Mammary epithelial cell (primary cell): Measurements from ENCODE around the gene TBC1D22A.

ENCODE experiments used
- CTCF ChIP-seq, 2 donors: IDR thresholded peaks in 1 of 2; conservative IDR thresholded peaks in 1 of 2; 2 replicates each; pipeline ENCODE4 v1.5.1; 2011 to 2012; ENCODE audit warnings: inconsistent platforms in 2 of 2, low read length in 2 of 2, mild to moderate bottlenecking in 2 of 2, control low read depth in 1 of 2, low read depth in 1 of 2; ENCODE audit not compliant: insufficient read depth in 1 of 2; ENCODE audit errors: extremely low read depth in 1 of 2
- EZH2 ChIP-seq: IDR thresholded peaks from 2 replicates; pipeline ENCODE4 v1.6.1; 2012; ENCODE audit warnings: low read length, inconsistent platforms, borderline replicate concordance

DNA sequence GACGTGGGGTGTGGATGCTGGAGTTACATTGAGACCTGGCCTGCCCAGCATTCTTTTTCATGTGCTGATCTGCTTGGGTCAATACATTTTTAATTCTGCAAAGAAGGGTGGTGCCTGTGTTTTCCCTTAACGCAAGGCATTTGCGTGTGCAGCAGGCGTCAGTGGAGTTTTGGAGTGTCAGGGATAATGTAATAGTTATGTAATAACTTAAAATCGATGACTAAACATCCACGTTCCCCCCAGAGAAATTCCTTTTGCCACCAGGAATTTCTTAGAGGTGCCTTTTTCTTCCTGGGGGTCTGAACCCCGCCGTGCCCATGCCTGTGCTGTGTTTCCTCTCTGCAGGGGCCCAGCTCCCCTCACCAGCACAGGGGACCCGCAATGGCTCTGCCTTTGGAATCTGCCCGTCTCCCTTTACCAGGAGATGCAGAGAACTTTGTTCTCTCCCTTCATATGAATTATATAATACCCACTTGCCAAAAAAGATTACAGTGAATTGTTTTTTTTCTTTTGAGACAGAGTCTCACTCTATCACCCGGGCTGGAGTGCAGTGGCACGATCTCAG lies 62.6 kb downstream of the TBC1D22A start:
- TF ChIP-seq CTCF (conservative IDR thresholded peaks at IDR 0.05 in 1 of 2, IDR thresholded peaks at IDR 0.05 in 1 of 2; ENCODE audit: extremely low read depth in 1 of 2, insufficient read depth in 1 of 2, low read depth in 1 of 2, low read length in 2 of 2) (no peak), EZH2 (no peak)
